GM18526 (cell line): ENCODE data around the gene HNRNPF.

ENCODE experiments used
- POLR2A ChIP-seq: IDR thresholded peaks from 3 replicates; pipeline ENCODE4 v1.6.1; 2011; ENCODE audit not compliant: insufficient read length; ENCODE audit errors: extremely low read depth

Gene HNRNPF

DNA sequence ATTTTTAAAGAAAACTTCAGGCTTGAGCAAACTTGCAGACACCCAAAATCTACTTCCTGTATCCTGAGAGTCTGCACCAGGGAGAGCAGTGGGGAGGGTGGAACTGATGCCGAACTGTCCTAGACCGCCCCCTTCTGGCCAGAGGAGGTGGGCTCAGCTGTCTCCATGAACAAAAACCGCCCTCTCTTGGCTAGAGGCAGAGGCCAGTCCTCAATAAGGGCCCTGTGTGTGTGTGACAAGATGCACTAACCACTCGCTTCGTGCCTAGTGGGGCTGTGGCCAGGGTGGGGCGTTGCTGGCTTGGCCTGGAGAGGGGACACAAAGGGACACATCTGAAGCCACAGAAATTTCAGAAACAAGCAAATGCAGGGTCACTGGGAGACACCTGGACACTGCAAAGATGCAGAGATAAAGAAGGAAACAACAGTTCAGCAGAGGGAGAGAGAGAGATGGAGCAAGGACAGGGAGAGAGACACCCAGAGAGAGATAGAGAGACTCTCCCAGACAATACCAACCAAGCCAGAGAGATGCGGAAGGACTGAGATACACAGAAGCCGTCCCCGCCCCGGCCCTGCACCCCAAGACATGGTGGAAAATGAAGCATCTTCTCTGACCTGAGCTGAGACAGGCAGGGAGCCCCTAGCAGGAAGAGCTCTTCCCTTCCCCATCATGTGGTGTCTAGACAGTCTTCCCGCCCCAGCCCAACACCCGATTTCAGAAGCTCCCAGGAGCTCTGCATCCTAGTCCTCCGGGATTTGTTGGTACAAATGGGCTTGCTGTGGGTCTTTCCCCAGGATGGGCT lies 60.3 kb downstream of the HNRNPF start:
- no peak for TF ChIP-seq POLR2A

DNA sequence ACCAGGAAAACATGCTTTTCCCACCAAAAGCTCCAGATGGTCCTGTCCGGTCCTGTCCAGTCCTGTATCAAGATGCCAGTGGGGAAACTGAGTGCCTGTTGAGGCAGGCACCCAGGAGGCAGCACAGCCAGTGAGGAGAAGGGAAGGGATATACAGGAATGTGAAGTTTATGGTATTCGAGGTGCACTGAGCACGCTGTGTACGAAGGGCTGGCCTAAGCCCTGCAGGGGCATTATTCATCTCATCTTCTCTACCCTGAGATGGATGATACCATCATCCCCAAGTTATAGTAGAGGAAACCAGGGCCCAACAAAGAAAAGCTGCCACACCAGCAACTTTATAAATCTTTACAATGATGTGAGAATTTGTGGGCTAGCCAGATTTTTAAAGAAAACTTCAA lies 61.0 kb downstream of the HNRNPF start:
- TF ChIP-seq POLR2A = no peak

DNA sequence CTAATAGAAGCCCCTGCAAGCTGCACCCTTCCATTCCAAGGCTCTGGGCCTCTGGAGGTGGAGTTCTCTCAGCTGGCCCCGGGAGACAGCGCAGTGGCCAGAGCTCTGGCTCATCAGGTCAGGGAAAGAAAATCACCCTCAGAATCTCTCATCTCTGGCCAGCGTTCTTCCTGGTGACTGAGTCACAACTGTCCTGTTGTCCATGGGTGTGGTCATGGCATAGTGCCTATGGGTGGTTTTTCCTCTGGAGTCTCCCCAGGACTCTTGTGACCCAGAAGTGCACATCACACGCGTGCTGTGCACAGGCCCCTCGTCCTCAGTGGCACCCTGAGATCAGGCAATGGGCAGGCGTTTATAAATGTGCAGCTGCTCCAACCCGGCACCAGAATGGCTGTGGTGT lies 64.9 kb downstream of the HNRNPF start:
- TF ChIP-seq POLR2A = no peak

DNA sequence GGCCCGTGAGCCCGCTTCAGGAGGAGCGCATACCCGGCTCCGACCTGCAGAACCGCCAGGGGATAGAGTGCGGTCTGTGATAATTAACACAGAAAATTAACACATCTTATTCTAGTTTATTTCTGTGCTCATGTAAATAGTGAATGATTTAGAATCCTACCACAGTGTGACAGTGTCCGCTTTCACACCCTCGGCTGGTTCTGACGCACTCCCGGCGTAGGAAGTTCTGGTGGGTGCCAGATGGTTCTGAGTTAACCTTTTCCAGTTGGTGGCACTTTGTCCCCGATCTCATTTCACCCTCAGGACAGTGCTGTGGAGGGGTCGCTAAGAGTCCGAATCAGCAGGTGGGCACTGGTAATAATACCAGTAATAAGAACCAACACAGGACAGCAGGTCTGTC lies 65.9 kb downstream of the HNRNPF start:
- no peak for TF ChIP-seq POLR2A

DNA sequence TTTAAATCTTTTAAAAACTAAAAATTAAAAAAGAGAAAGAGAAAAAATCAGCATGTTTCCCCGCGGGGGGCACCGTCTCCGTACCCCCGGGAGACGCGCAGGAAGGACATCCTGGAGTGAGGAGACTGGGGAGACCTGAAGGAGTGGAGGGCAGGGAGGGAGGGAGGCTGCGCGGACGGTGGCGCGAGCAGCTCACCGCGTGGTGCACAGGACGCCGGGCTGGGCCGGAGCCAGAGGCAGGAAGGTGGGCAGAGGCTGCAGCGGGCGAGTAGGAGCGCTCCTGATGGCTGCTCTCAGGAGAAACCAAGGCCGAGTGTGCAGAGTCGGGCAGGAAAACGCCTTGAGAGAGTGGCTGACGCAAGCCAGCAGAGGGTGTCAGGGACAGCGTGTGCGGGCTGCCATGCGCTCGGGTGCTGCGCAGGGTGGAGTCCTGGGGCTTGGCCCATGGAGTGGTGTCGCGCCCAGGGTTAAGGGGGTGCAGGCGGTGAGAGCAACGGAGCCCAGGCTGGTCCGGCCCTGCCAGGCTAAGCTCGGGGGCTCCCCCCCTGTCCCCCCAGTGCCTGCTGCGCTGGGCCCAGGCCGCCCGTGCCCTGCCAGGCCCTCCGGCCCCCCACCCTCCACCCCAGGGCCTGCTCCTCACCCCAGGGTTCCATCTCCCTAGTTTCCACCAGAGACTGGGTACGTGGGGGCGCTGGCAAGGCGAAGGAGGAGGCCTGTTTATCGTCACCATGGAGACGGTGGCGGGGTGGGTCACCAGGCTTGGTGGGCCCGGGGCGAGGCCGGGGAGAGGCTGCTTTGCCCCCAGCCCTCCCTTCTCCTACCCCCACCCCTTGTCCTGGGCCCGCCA lies 66.5 kb downstream of the HNRNPF start:
- TF ChIP-seq POLR2A = no peak

DNA sequence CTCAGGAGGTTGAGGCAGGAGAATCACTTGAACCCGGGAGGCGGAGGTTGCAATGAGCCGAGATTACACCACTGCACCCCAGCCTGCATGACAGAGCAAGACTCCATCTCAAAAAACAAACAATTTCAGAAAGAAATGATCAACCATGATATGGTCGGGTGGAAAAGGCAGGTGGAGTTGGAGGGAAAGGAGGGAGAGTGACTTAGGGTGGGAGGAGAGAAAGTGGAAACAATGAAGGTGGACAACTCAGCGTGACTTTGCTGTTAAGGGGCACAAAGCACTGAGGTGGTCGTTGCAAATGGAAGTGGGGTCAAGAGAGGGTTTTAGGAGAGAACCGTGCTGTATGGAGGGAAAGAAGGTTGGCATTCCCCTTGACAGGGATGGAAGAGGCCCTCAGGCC lies 67.5 kb downstream of the HNRNPF start:
- no peak for TF ChIP-seq POLR2A

DNA sequence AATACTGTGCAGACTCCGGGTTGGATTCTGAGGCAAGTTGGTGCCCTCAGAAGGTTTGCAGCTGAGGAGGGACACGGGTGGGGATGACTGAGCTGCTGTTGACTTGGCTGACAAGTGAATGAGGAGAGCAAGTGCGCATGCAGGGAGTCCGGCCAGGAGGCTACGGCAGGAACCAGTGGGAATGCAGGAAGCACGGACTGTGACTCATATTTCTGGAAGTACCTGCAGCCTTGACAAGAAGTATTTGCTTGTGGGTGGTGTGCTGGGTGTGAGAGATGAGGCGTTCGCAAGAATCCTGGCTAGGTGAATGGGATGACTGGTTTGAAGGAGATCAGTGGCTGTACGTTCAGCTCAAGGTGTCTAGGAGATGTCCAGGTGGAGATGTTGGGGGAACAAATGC lies 68.4 kb downstream of the HNRNPF start:
- no peak for TF ChIP-seq POLR2A

DNA sequence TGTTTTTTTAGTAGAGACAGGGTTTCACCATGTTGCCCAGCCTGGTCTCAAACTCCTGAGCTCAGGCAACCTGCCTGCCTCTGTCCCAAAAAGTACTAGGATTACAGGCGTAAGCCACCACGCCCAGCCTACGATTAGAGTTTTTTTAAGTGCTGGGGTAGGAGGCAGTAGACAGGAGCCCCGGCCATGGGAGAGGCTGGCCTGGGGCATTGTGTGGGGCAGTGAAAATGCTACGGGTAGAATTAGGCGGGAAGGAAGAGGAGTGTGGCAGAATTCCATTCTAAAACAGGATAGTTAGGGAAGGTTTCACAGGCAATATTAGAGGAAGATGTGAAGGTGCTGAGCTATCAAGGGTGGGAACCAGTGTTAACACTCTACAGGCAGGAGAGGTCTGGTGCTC lies 68.9 kb downstream of the HNRNPF start:
- TF ChIP-seq POLR2A = no peak

DNA sequence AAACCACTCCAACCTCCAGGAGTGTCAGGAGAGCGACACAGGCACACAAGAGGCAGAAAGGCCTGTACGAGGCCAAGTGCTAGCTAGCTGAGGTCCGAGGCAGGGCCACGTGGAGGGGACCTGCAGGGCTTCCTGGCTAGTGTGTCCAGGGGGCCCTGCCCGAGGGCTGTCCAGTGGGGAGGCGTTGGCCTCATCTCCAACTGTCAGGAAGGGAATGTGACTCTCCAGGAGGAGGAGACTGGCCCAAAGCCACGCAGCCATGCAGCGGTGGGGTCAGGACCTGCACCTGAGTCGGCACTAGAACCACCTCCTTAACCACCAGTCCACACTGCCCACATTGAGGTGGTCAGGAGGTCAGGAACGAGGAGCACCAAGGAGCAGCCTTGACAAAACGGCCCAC lies 69.8 kb downstream of the HNRNPF start:
- no peak for TF ChIP-seq POLR2A

DNA sequence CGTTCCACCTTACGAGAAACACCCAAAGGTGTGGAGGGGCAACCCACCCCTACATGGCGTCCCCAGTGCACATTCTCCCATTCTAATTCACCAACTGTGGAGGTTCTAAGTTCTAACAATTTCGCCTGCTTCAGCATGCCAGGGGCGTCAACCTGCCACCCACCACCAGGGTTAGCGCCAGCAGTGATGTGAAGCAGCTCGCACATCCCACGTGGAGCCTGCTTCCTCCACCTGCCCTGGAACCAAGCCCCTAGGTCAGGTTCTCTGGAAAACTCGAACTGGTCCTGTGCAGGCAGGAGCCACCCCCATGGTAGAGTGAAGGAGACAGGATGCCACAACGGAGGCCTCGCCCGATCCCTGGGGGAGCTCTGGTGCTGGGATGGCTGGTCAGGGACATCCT lies 70.9 kb downstream of the HNRNPF start:
- no peak for TF ChIP-seq POLR2A

DNA sequence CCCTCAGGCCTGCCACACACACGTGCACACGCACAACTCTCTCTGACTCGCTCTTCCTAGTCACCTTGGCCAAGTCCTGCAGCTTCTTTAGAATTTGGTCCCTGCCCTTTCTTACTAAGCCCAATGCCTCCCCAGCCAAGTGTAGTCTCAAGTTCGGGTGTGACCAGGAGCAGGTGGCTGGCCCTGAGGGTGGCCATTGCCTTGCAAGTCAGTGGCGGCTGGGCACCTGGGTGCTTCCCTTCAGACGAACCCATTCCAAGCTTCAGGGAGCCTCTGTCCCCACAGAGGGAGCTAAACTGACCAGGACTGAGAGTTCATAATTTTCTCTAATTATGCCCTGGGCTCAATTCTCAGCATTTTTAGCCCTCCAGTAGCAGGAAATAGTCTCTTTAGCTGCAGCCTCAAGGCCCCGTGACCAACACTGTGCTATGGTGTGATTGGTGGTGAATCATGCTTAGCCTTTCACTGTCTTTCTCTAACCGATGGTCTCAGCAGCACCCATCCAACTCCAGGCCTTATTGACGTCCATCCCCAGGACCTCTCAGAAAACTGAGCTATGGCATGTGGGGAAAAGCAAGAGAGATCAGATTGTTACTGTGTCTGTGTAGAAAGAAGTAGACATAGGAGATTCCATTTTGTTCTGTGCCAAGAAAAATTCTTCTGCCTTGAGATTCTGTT lies 72.2 kb downstream of the HNRNPF start:
- TF ChIP-seq POLR2A = no peak

DNA sequence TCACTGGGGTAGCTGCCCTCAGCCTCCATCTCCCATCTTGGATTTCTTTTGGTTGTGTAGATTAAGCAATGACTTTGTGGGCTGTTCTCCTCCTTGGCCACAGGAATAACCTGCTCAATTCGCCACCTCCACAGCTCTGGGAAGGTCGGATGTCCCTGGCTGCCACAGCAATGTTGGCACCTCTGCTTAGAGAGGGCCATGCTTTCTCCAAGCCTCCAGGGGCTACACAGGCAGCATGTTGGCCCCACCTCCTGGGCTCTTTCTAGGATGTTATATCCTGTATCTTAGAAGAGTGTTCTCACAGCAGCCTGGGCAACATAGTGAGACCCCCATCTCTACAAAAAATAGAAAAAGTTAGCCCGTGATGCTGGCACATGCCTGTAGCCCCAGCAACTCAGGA lies 72.9 kb downstream of the HNRNPF start:
- TF ChIP-seq POLR2A = no peak
